Measurements from ENCODE around the gene TUBGCP2.
"Not testable (repeated sequence)": the region's sequence is repeated elsewhere in the genome, so short reads cannot be mapped to it uniquely, and the experiment has no call there.

TUBGCP2 gene

GRCh38 chr10:133249094-133249780 lies 59.4 kb downstream of the TUBGCP2 start:
- DNase-seq, result no peak

DNA sequence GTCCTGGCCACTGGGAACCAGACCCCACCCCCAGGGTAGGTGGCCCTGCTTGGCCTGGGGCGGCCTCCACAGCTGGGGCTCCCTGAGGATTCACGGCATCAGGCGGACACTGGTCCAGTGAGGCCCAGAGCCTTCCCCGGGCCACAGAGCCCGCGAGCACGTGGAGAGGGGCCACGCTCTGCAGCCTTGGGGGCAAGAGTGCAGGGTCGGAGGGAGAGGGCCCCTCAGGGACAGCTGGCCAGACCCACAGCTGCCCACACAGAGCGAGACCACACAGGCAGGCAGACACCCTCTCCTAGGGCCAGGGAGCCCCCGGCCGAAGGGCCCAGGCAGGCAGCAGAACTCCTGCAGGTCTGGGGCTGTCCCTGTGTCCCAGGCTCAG lies 60.3 kb downstream of the TUBGCP2 start:
- DNase-seq, result no peak

- no peak for DNase-seq
These were observed 60.9 kb downstream of the TUBGCP2 start for GRCh38 chr10:133247681-133248333.

GRCh38 chr10:133246236-133246626 lies 62.4 kb downstream of the TUBGCP2 start:
- DNase-seq, result no peak

DNA sequence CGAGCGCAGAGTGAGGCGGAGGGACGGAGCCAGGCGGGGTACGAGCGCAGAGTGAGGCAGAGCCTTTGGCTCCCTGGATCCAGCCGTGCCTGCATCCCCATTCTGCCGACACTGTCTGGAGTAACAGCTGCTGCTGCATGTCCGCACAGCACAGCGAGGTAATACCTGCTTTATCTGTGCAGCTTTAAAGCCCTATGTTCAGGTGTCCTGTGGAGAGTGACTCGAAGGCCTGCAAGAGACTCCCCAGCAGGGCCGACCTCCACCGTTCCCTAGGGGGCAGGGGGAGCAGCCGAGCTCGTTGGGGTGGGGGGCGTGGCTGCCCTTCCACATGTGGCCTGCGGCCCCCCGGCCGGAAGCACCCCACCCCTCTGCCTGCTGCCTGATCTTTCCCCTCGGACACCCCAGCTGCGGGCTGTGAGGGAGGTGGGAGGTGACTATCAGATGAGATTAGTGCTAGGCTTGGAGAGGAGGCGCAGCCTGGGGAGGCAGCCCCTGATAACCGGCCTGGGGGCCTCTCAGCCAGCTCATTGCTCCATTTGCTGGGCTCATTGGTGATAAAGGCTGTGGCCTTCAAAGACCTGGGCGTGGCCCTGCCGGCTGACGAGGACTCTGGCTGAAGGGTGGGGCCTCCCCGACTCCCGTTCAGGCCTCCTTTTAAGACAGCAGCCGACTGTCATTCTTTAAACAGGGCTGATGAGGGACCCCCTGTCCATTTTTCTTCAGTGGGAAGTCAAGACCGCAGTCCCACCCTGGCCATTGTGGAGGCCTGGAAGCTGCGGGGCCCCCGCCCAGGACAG lies 63.0 kb downstream of the TUBGCP2 start:
- no peak for DNase-seq

GRCh38 chr10:133243593-133243992 lies 65.1 kb downstream of the TUBGCP2 start:
- DNase-seq, result no peak

DNA sequence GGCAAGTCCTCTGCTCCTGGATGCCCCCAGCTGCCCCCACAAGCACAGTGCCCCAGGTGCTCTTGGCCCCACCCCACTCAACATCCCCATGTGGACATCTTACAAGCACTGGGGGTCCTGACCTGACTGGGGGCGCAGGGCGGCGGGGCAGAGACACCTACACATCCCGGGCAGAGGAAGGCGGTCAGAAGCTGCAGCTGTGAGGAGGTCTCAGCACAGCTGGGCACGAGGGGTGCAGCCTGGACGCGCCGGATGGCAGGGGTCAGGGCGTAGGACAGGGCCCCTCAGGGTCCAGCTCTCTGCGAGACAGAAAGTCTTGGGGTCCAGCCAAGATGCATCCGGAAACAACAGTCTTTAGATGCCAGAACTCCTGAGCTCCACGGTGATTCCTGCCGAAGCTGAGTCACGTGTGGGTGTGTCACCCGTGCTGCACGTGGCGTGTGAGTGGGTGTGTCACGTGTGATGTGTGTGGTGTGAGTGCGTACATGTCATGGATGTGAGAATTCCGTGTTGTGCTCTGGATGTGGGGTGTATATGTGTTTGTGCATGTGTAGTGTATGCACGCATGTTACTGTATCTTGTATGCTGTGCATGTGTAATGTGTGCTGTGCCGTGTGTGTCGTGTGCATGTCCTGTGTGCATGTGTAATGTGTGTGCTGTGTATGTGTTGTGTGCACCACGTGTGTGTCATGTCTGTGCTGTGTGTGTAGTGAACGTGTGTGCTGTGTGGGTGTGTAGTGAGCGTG lies 65.9 kb downstream of the TUBGCP2 start:
- no peak for DNase-seq

DNA sequence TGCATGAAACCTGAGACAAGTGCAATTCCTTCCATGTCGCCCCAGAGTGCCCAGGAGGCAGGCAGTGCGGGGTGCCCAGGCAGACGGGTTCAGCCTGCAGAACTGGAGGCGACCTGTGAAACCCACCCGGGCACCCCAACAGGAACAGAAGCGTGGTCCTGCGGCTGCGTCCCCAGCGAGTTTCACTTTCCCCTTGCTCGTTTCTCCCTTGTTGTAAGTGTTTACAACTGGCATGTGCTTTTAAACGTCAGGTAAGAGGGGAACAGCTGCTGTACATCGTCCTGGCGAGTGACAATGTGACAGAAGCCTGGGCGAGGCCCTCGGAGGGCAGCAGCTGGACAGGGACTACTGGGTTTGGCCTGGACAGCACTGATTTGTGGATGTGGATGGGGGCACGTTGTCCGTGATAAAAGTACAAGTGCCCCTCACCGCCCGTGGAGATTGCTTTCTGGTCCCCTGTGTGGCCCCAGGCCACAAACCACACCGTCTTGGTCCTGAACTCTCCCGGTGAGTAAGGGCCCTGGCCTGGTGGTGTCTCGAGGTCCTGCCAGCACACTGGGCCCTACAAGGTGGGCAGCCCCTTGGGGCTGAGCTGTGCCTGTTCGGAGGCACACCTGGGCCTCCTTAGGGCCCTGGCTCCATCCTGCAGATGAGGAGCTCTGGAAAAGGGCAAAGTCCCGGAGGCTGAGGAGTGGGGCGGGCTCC lies 67.0 kb downstream of the TUBGCP2 start:
- DNase-seq, result no peak

GRCh38 chr10:133239990-133240389 lies 68.7 kb downstream of the TUBGCP2 start:
- no peak for DNase-seq

GRCh38 chr10:133238466-133238804 lies 70.2 kb downstream of the TUBGCP2 start:
- no peak for DNase-seq

GRCh38 chr10:133237588-133238465 lies 70.8 kb downstream of the TUBGCP2 start, which contains the start of gene VENTX:
Gene VENTX (plus strand): TSS chr10:133237855. CDS start chr10:133237915, 60 bp downstream.
- no peak for DNase-seq

DNA sequence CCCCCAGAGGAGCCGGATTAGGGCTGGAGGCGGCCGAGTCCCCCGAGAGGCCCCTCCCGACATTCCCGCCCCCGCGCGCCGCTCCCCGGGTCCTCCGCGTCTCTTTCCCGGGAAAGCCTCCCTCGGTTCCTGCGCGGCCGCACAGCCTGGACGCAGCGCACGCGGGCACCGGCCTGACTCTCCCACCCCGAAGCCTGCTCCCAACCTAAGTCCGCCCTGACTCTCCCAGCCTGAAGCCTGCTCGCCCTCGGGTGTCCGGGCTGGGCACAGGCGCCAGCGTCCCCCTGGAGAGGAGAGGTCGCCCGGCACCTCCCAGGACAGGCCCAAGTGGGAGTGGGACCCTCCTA lies 71.5 kb downstream of the TUBGCP2 start:
- DNase-seq, result no peak

- DNase-seq, result no peak
These were observed 72.1 kb downstream of the TUBGCP2 start for GRCh38 chr10:133236401-133237240.

DNA sequence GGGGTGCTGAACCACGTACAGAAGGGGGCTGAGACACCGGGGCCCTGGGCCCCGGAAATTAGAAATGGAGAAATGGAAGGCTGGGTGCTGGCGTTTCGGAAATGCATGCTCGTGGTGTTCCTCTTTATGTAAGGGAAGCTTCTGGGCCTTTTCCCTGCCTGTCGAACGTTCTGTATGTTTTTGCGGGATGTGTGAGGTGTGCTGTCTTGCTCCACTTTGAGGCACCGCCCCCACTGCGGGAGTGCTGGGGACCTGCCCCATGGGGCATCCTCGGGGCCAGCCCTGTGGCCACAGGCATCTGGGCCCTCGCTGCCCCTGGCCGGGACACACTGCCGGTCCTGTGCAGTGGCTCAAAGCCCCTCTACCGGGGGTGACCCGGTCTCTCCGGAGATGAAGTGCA lies 72.7 kb downstream of the TUBGCP2 start:
- DNase-seq, result no peak

DNA sequence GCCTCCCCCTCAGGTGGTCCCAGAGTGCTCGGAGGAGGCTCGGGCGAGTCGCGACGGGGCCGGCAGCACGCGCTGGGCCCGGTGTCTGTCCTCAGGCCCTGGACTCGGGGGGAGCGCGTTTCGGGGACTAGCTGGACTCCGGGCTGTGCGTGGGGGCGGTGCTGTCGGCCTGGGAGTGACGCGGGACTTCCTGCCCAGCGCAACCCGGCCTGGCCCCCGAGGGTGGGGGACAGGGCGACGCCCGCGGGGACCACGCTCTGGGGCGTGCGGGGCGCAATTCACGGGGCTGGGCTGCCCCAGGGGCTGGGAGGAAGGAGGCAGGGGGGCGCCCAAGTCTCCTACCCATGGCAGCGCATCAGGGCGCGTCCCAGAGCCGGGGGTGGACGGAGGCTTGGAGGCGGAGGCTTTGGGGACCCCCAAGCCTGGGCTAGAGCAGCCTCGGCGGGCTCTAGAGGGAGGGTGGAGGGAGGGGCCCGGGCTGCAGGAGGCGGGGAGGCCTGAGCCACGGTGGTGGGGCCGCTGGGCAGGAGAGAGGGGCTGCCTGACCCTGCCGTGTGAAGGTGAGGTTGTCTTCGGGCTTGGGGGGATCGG lies 73.3 kb downstream of the TUBGCP2 start:
- DNase-seq, result no peak

GRCh38 chr10:133234796-133235195 lies 73.9 kb downstream of the TUBGCP2 start:
- DNase-seq, result not testable (repeated sequence)

- no peak for DNase-seq
These were observed 76.6 kb downstream of the TUBGCP2 start for GRCh38 chr10:133231946-133232574.

DNA sequence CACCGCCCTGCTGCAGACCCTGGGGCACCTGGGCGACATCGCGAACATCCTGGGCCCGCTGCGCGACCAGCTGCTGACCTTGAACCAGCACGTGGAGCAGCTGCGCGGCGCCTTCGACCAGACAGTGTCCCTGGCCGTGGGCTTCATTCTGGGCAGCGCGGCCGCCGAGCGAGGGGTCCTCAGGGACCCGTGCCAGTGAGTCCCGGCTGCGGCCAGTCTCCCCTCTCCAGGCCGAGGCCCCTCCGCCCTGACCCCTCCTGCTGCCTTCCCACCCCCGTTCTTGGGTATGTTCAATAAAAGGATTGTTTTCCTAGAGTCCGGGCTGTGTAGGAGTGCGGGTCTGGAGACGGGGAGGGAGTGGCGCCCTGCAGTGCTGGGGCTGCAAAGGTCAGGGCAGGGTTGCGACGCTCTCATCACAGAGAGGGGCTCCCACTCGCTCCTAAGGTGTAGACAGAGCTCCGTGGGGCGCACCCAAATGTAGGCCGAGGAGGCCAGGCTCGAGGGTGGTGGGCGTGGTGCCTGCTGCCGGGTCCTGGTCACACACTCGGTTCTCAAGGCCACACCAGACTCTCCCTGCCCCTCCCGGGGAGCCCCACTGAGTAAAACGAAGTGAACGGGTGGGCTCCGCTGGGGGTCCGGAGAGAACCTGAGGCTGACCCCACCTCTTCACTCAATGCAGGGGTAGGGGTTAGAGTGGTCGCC lies 77.3 kb downstream of the TUBGCP2 start:
- DNase-seq, result no peak

All from hypothalamus (tissue), 51 donors.